HepG2 (cell line): ENCODE data around the gene NOL4L. TPM values are rescaled to one million over a fixed set of nuclear protein-coding genes. Genes with fewer than 3 reads are reported as not detected.

Experiments
- ASH2L ChIP-seq: fragments of 300-600, 200-600 bp; sonication (generic); IDR thresholded peaks from 2 replicates; pipeline ENCODE4 v1.7.0; 2017; ENCODE audit warnings: low read depth, mild to moderate bottlenecking, moderate library complexity, mixed read lengths, low read length; ENCODE audit not compliant: insufficient read length
- CEBPB ChIP-seq: IDR thresholded peaks from 2 replicates; pipeline ENCODE4 v1.6.1; 2011; ENCODE audit warnings: low read depth, low read length, improper control_type of control experiment, borderline replicate concordance
- CENPT ChIP-seq: sonication (generic); formaldehyde crosslinking; IDR thresholded peaks from 2 replicates; pipeline ENCODE4 v1.8.0; 2022; ENCODE audit warnings: low read depth, mild to moderate bottlenecking, moderate library complexity, missing genetic modification reagents
- CHCHD3 ChIP-seq: sonication (generic); formaldehyde crosslinking; IDR thresholded peaks from 2 replicates; pipeline ENCODE4 v1.8.0; 2022; ENCODE audit warnings: mild to moderate bottlenecking, missing genetic modification reagents, moderate library complexity
- HDAC1 ChIP-seq: sonication (generic); formaldehyde crosslinking; IDR thresholded peaks from 2 replicates; pipeline ENCODE4 v1.5.1; 2020; ENCODE audit warnings: mild to moderate bottlenecking, missing genetic modification reagents
- HOXA5 ChIP-seq: sonication (generic); formaldehyde crosslinking; IDR thresholded peaks from 2 replicates; pipeline ENCODE4 v1.4.0; 2020; ENCODE audit warnings: missing genetic modification reagents
- NR2F6 ChIP-seq, 2 experiments: IDR thresholded peaks; 2 replicates each; pipeline ENCODE4 v1.6.1; 2016; ENCODE audit warnings: antibody characterized with exemption in 1 of 2, mild to moderate bottlenecking in 1 of 2
- POLR2G ChIP-seq: fragments of 200-400 bp; formaldehyde crosslinking; IDR thresholded peaks from 2 replicates; pipeline ENCODE4 v1.6.1; 2018; ENCODE audit warnings: mild to moderate bottlenecking, low read depth, low read length, moderate library complexity
- RARA ChIP-seq: IDR thresholded peaks from 2 replicates; pipeline ENCODE4 v1.6.1; 2016; ENCODE audit warnings: missing genetic modification reagents, missing compliant biosample characterization
- SALL1 ChIP-seq: sonication (generic); formaldehyde crosslinking; IDR thresholded peaks from 2 replicates; pipeline ENCODE4 v1.8.0; 2022; ENCODE audit warnings: mild to moderate bottlenecking, missing genetic modification reagents
- TEAD3 ChIP-seq: optimal IDR thresholded peaks from 2 replicates; pipeline ENCODE3; 2016; ENCODE audit warnings: borderline replicate concordance
- YEATS2 ChIP-seq: sonication (generic); formaldehyde crosslinking; IDR thresholded peaks from 2 replicates; pipeline ENCODE4 v1.4.0; 2020; ENCODE audit warnings: missing genetic modification reagents, borderline replicate concordance
- ZFP36 ChIP-seq: fragments of 150-350 bp; IDR thresholded peaks from 2 replicates; pipeline ENCODE4 v1.6.1; 2018; ENCODE audit warnings: borderline replicate concordance, low read length, low read depth; ENCODE audit not compliant: partially characterized antibody
- ZNF224 ChIP-seq: sonication (generic); formaldehyde crosslinking; IDR thresholded peaks from 2 replicates; pipeline ENCODE4 v1.5.0; 2020; ENCODE audit warnings: mild to moderate bottlenecking, missing genetic modification reagents
- ZNF451 ChIP-seq: sonication (generic); formaldehyde crosslinking; IDR thresholded peaks from 2 replicates; pipeline ENCODE4 v1.5.0; 2020; ENCODE audit warnings: mild to moderate bottlenecking, missing genetic modification reagents
- ZNF709 ChIP-seq: sonication (generic); formaldehyde crosslinking; IDR thresholded peaks from 2 replicates; pipeline ENCODE4 v1.5.0; 2020; ENCODE audit warnings: mild to moderate bottlenecking, missing genetic modification reagents
- ZNF746 ChIP-seq: sonication (generic); formaldehyde crosslinking; IDR thresholded peaks from 2 replicates; pipeline ENCODE4 v1.8.0; 2022; ENCODE audit warnings: mild to moderate bottlenecking, missing genetic modification reagents
- ZNF891 ChIP-seq: sonication (generic); formaldehyde crosslinking; IDR thresholded peaks from 2 replicates; pipeline ENCODE4 v1.5.0; 2020; ENCODE audit warnings: mild to moderate bottlenecking, missing genetic modification reagents
- polyA plus RNA-seq, 8 experiments: library from polyadenylated mRNA; depleted of rRNA in 3 of 8; stranded (reverse) in 7 of 8; unstranded in 1 of 8; fragments of >200 nt; fragmentation: Illumina TruSeq in 4 of 8; extraction: Trizol in 4 of 8; gene quantifications; 2 replicates each; pipeline versions ENCODE4 v1.2.1 to v1.2.3, GENCODE V29; 2011 to 2016; ENCODE audit warnings: low read depth in 4 of 8, missing spikeins in 1 of 8, mixed read lengths in 1 of 8; ENCODE audit not compliant: insufficient read depth in 1 of 8
- total RNA-seq, 5 experiments: library from RNA; depleted of rRNA; stranded (reverse); fragments of >200 nt; fragmentation: Illumina TruSeq; extraction: Trizol; gene quantifications; 2 replicates each; pipeline ENCODE4 v1.2.3, GENCODE V29; 2016; ENCODE audit warnings: low read depth in 1 of 5
- TF ChIP-seq, protein P1 (sequence below): sonication (generic); formaldehyde crosslinking; IDR thresholded peaks from 2 replicates; pipeline ENCODE4 v1.8.0; 2022; ENCODE audit warnings: mild to moderate bottlenecking, missing genetic modification reagents, borderline replicate concordance
- TF ChIP-seq, protein P2 (sequence below): fragments of 450-650 bp; IDR thresholded peaks from 2 replicates; pipeline ENCODE4 v1.6.1; 2017; ENCODE audit warnings: mild to moderate bottlenecking
- TF ChIP-seq, protein P3 (sequence below), 2 experiments: sonication (generic) in 1 of 2; formaldehyde crosslinking in 1 of 2; IDR thresholded peaks; 2 replicates each; pipeline versions ENCODE4 v1.4.0 to v1.6.1; 2018 to 2020; ENCODE audit warnings: missing genetic modification reagents in 2 of 2, borderline replicate concordance in 1 of 2, low read depth in 1 of 2, mild to moderate bottlenecking in 1 of 2, missing biosample characterization in 1 of 2
- TF ChIP-seq, protein P4 (sequence below): sonication (generic); formaldehyde crosslinking; IDR thresholded peaks from 2 replicates; pipeline ENCODE4 v1.4.0; 2020; ENCODE audit warnings: missing genetic modification reagents

The NOL4L gene
- total and polyA plus RNA-seq, 2 of the 13 experiments (the other 11 are each of a cell fraction or from before 2014, with no cell fraction given) = 16.6 to 35.4 TPM

DNA sequence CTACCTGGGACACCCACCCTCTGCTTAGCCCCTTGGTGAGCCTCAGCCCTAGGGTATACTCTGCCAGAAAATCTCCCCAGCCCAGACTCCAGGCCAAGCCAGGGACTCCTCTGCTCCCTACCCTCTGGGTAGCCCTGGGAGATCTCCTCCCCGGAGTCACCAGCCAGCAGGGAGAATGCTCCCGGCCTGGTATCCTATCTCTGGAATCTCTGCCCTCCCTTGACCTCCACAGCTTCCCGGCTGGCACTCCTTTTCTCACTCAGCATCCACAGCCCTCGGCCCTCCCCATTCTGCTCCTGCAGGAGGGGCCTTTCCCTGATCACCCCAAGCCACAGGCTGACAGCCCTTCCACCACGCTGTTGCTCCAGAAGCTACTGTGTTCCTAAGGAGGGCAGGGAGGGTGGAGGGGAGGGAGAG is 22.6 kb downstream of the NOL4L start (continued):
- TF ChIP-seq POLR2G = no peak
- no peak; the same call in 1 of the 2 replicates for TF ChIP-seq ZNF709 (CRISPR knock-in tag)
- no peak for TF ChIP-seq ZFP36
- 0 out of 2 replicates have a peak, but pooled peaks have one; percentile 37 for TF ChIP-seq ZNF224
- no peak for TF ChIP-seq ASH2L
- TF ChIP-seq ZNF451 (CRISPR knock-in tag) = 0 out of 2 replicates have a peak, but pooled peaks have one; percentile 9
- no peak for TF ChIP-seq YEATS2
- TF ChIP-seq SALL1 (CRISPR knock-in tag) = no peak
- no peak for TF ChIP-seq TEAD3 (CRISPR knock-in tag)
- no peak for TF ChIP-seq HDAC1 (CRISPR knock-in tag)
- peak; percentile 15; the same call in 1 of the 2 replicates for TF ChIP-seq ZNF746
- TF ChIP-seq CHCHD3 (CRISPR knock-in tag) = 0 out of 2 replicates have a peak, but pooled peaks have one; percentile 4
- no peak for TF ChIP-seq CEBPB
- TF ChIP-seq, protein P1, sequence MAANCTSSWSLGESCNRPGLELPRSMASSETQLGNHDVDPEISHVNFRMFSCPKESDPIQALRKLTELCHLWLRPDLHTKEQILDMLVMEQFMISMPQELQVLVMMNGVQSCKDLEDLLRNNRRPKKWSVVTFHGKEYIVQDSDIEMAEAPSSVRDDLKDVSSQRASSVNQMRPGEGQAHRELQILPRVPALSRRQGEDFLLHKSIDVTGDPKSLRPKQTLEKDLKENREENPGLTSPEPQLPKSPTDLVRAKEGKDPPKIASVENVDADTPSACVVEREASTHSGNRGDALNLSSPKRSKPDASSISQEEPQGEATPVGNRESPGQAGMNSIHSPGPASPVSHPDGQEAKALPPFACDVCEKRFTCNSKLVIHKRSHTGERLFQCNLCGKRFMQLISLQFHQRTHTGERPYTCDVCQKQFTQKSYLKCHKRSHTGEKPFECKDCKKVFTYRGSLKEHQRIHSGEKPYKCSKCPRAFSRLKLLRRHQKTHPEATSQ (CRISPR knock-in tag) = no peak
- no peak for TF ChIP-seq CENPT (CRISPR knock-in tag)
- TF ChIP-seq HOXA5 = no peak
- TF ChIP-seq, protein P2, sequence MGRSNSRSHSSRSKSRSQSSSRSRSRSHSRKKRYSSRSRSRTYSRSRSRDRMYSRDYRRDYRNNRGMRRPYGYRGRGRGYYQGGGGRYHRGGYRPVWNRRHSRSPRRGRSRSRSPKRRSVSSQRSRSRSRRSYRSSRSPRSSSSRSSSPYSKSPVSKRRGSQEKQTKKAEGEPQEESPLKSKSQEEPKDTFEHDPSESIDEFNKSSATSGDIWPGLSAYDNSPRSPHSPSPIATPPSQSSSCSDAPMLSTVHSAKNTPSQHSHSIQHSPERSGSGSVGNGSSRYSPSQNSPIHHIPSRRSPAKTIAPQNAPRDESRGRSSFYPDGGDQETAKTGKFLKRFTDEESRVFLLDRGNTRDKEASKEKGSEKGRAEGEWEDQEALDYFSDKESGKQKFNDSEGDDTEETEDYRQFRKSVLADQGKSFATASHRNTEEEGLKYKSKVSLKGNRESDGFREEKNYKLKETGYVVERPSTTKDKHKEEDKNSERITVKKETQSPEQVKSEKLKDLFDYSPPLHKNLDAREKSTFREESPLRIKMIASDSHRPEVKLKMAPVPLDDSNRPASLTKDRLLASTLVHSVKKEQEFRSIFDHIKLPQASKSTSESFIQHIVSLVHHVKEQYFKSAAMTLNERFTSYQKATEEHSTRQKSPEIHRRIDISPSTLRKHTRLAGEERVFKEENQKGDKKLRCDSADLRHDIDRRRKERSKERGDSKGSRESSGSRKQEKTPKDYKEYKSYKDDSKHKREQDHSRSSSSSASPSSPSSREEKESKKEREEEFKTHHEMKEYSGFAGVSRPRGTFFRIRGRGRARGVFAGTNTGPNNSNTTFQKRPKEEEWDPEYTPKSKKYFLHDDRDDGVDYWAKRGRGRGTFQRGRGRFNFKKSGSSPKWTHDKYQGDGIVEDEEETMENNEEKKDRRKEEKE = no peak
- TF ChIP-seq RARA (CRISPR knock-in tag) = peak; percentile 46; the same call in 1 of the 2 replicates
- TF ChIP-seq ZNF891 = 0 out of 2 replicates have a peak, but pooled peaks have one; percentile 28
- TF ChIP-seq, protein P3, sequence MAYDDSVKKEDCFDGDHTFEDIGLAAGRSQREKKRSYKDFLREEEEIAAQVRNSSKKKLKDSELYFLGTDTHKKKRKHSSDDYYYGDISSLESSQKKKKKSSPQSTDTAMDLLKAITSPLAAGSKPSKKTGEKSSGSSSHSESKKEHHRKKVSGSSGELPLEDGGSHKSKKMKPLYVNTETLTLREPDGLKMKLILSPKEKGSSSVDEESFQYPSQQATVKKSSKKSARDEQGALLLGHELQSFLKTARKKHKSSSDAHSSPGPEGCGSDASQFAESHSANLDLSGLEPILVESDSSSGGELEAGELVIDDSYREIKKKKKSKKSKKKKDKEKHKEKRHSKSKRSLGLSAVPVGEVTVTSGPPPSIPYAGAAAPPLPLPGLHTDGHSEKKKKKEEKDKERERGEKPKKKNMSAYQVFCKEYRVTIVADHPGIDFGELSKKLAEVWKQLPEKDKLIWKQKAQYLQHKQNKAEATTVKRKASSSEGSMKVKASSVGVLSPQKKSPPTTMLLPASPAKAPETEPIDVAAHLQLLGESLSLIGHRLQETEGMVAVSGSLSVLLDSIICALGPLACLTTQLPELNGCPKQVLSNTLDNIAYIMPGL (CRISPR knock-in tag; IDR thresholded peaks at IDR 0.05; ENCODE audit: borderline replicate concordance in 1 of 2, low read depth in 1 of 2) = peak in 1 of 2 experiments; percentile 7; a peak in 1 of 4 replicates
- TF ChIP-seq, protein P4, sequence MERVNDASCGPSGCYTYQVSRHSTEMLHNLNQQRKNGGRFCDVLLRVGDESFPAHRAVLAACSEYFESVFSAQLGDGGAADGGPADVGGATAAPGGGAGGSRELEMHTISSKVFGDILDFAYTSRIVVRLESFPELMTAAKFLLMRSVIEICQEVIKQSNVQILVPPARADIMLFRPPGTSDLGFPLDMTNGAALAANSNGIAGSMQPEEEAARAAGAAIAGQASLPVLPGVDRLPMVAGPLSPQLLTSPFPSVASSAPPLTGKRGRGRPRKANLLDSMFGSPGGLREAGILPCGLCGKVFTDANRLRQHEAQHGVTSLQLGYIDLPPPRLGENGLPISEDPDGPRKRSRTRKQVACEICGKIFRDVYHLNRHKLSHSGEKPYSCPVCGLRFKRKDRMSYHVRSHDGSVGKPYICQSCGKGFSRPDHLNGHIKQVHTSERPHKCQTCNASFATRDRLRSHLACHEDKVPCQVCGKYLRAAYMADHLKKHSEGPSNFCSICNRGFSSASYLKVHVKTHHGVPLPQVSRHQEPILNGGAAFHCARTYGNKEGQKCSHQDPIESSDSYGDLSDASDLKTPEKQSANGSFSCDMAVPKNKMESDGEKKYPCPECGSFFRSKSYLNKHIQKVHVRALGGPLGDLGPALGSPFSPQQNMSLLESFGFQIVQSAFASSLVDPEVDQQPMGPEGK = peak; percentile 56; the same call in 1 of the 2 replicates
- peak; percentile 60; the same call in 1 of the 2 replicates for TF ChIP-seq NR2F6 (IDR thresholded peaks at IDR 0.05)
- TF ChIP-seq NR2F6 (CRISPR knock-in tag; IDR thresholded peaks at IDR 0.05) = peak; percentile 75
